Measurements from ENCODE around the gene GNAS.

DNA sequence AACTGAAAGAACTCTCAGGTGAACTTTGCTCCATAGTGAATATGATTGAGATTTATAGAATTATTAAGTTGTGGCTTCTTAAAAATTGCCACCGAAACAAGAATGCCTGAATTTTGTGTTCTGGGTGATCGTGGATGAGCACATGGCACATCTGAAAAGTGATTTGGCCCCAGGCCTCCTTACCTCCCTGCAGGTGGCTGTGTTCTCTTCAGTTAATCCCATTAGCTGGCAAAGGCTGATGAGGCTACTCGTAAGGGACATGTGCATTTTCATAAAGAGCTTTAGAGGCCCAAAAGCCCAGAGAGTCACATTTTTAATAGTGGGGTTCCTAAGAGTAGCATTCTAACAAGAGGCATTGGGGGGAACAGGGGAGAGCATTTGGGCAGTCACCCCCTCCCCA lies 22.6 kb downstream of the GNAS start:
- TF ChIP-seq, protein P1, sequence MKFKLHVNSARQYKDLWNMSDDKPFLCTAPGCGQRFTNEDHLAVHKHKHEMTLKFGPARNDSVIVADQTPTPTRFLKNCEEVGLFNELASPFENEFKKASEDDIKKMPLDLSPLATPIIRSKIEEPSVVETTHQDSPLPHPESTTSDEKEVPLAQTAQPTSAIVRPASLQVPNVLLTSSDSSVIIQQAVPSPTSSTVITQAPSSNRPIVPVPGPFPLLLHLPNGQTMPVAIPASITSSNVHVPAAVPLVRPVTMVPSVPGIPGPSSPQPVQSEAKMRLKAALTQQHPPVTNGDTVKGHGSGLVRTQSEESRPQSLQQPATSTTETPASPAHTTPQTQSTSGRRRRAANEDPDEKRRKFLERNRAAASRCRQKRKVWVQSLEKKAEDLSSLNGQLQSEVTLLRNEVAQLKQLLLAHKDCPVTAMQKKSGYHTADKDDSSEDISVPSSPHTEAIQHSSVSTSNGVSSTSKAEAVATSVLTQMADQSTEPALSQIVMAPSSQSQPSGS (CRISPR knock-in tag; IDR thresholded peaks at IDR 0.05), result no peak
- no peak for TF ChIP-seq STAT5B (CRISPR knock-in tag; IDR thresholded peaks at IDR 0.05)
- no peak for TF ChIP-seq MAFK (IDR thresholded peaks at IDR 0.05; ENCODE audit: low read length)
- TF ChIP-seq, protein P2, sequence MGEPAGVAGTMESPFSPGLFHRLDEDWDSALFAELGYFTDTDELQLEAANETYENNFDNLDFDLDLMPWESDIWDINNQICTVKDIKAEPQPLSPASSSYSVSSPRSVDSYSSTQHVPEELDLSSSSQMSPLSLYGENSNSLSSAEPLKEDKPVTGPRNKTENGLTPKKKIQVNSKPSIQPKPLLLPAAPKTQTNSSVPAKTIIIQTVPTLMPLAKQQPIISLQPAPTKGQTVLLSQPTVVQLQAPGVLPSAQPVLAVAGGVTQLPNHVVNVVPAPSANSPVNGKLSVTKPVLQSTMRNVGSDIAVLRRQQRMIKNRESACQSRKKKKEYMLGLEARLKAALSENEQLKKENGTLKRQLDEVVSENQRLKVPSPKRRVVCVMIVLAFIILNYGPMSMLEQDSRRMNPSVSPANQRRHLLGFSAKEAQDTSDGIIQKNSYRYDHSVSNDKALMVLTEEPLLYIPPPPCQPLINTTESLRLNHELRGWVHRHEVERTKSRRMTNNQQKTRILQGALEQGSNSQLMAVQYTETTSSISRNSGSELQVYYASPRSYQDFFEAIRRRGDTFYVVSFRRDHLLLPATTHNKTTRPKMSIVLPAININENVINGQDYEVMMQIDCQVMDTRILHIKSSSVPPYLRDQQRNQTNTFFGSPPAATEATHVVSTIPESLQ (CRISPR knock-in tag; IDR thresholded peaks at IDR 0.05), result no peak
- no peak for TF ChIP-seq FOXP1 (CRISPR knock-in tag; IDR thresholded peaks at IDR 0.05)
- no peak for TF ChIP-seq SRSF1 (IDR thresholded peaks at IDR 0.05; ENCODE audit: low read depth, low read length)
- TF ChIP-seq HDGF (IDR thresholded peaks at IDR 0.05), result no peak
- no peak for TF ChIP-seq YBX1 (IDR thresholded peaks at IDR 0.05)
- no peak for TF ChIP-seq TCF7L2 (IDR thresholded peaks at IDR 0.05; ENCODE audit: low read depth, low read length)
- no peak for TF ChIP-seq FOS (IDR thresholded peaks at IDR 0.05; ENCODE audit: extremely low read depth, insufficient read length)
- TF ChIP-seq TCF3 (CRISPR knock-in tag; IDR thresholded peaks at IDR 0.05), result no peak
- TF ChIP-seq BRD9 (IDR thresholded peaks at IDR 0.05; ENCODE audit: low read depth, partially characterized antibody), result no peak
- TF ChIP-seq EP300 (IDR thresholded peaks at IDR 0.05; ENCODE audit: low read length), result no peak
